Measurements from ENCODE around the gene NKD1. TPM values are rescaled to one million over a fixed set of nuclear protein-coding genes. Genes with fewer than 3 reads are reported as not detected.

Gene NKD1
- total and polyA plus RNA-seq, 2 of the 8 experiments (the other 6 are each of a cell fraction or from before 2014, with no cell fraction given): 0.70 to 4.5 TPM

- no peaks in the 10 kb centered on the region for H3K9me3 ChIP-seq (ENCODE audit: insufficient read depth in 2 of 2, low read depth in 1 of 2, low read length in 1 of 2)
- no peaks in the 10 kb centered on the region for H3K27me3 ChIP-seq (replicated peaks in 1 of 4; ENCODE audit: control insufficient read depth in 3 of 4, extremely low read depth in 1 of 4, insufficient read depth in 3 of 4, low read length in 3 of 4)
- no peak overlapping the region for H3K4me3 ChIP-seq (ENCODE audit: extremely low read depth in 1 of 4, insufficient read depth in 2 of 4, low read depth in 3 of 4, low read length in 4 of 4)
- no peak overlapping the region for H2BK5ac ChIP-seq (ENCODE audit: low read depth, low read length)
- no peaks in the 10 kb centered on the region for H3K79me1 ChIP-seq (ENCODE audit: low read depth, low read length)
- H2BK20ac ChIP-seq (ENCODE audit: low read length): no peak overlapping the region
- FAIRE-seq (no peak), DNase-seq (ENCODE audit: low read depth in 1 of 2, low spot score in 2 of 2) (no peak)
- no peak overlapping the region for H3K56ac ChIP-seq (replicated peaks; ENCODE audit: insufficient read length, low read depth, low read length)
- H3K14ac ChIP-seq (ENCODE audit: insufficient read length): no peak overlapping the region
- no peak overlapping the region for H2BK15ac ChIP-seq (ENCODE audit: low read length)
- H2BK12ac ChIP-seq (ENCODE audit: low read depth, low read length): no peak overlapping the region
- H3K18ac ChIP-seq (ENCODE audit: extremely low read depth, low read length): no peak overlapping the region
- no peak overlapping the region for H4K91ac ChIP-seq (replicated peaks; ENCODE audit: insufficient read length, low read length)
- no peak overlapping the region for H2BK120ac ChIP-seq (replicated peaks; ENCODE audit: low read depth, low read length)
- no peak overlapping the region for H3K23ac ChIP-seq (ENCODE audit: insufficient read length)
- no peak overlapping the region for H4K8ac ChIP-seq (ENCODE audit: extremely low read depth, insufficient read depth, low read length)
- no peaks in the 10 kb centered on the region for H3K23me2 ChIP-seq (ENCODE audit: low read depth, low read length)
- no peaks in the 10 kb centered on the region for H4K20me1 ChIP-seq (replicated peaks in 1 of 2; ENCODE audit: control insufficient read depth in 1 of 2, insufficient read depth in 2 of 2, low read length in 2 of 2)
- H3K79me2 ChIP-seq (ENCODE audit: control insufficient read depth in 1 of 2, insufficient read depth in 2 of 2, low read length in 2 of 2): no peaks in the 10 kb centered on the region
- H4K5ac ChIP-seq (ENCODE audit: insufficient read length, low read depth, low read length): no peak overlapping the region
- CTCF ChIA-PET (ENCODE audit: partially characterized antibody): interaction anchor here (0.6 to 1.7 kb wide), 5 partner anchors 26 to 204 kb away, joined by 3 to 5 read pairs (median 3); no protein-coding TSS in a partner anchor
- no peak overlapping the region for H3K4ac ChIP-seq (replicated peaks; ENCODE audit: insufficient read length, low read depth, low read length)
- H2AK5ac ChIP-seq (ENCODE audit: low read depth, low read length): no peak overlapping the region
- no peaks in the 10 kb centered on the region for H3K4me1 ChIP-seq (replicated peaks in 1 of 4; ENCODE audit: control insufficient read depth in 3 of 4, insufficient read depth in 4 of 4, low read length in 3 of 4)
- no peaks in the 10 kb centered on the region for H3K36me3 ChIP-seq (ENCODE audit: control insufficient read depth in 2 of 4, insufficient read depth in 4 of 4, low read length in 3 of 4)
- no peak overlapping the region for H3K9ac ChIP-seq (replicated peaks in 1 of 4; ENCODE audit: extremely low read depth in 1 of 4, low read depth in 3 of 4, low read length in 3 of 4)
- no peak overlapping the region for H3K4me2 ChIP-seq (ENCODE audit: insufficient read depth in 1 of 2, low read depth in 2 of 2, low read length in 2 of 2)
- POLR2A ChIA-PET (ENCODE audit: partially characterized antibody): interaction anchor here (0.5 kb wide), 1 partner anchor 21 kb away, joined by 3 read pairs; no protein-coding TSS in a partner anchor
- WGBS, 2 experiments (ENCODE audit: extremely low coverage in 1 of 2, insufficient coverage in 1 of 2, insufficient read length in 1 of 2, insufficient replicate concordance in 2 of 2, low coverage in 1 of 2, low lambda C conversion rate in 2 of 2, missing lambda C conversion rate in 1 of 2): 89% methylated on average over 4 of the region's 4 CpGs; no CpG with 5 or more reads in 1 of the 2 experiments
- no peak overlapping the region for H3K27ac ChIP-seq (ENCODE audit: low read depth, low read length)
- H2AFZ ChIP-seq (ENCODE audit: low read length): no peak overlapping the region
- TF ChIP-seq TAF1 (IDR thresholded peaks at IDR 0.05; ENCODE audit: low read depth, low read length) (no peak), TCF12 (IDR thresholded peaks at IDR 0.05; ENCODE audit: low read depth, low read length) (no peak), HDAC2 (IDR thresholded peaks at IDR 0.05; ENCODE audit: borderline replicate concordance in 1 of 2, low read depth in 2 of 2, low read length in 2 of 2) (no peak), E2F6 (IDR thresholded peaks at IDR 0.05) (no peak), TAF7 (optimal IDR thresholded peaks at IDR 0.05; ENCODE audit: borderline replicate concordance, low read depth, low read length) (no peak), MAX (IDR thresholded peaks at IDR 0.05) (no peak), FOSL1 (IDR thresholded peaks at IDR 0.05; ENCODE audit: insufficient read depth, low read depth, low read length) (no peak), EGR1 (IDR thresholded peaks at IDR 0.05; ENCODE audit: borderline replicate concordance, low read depth, low read length) (no peak), SUZ12 (IDR thresholded peaks at IDR 0.05; ENCODE audit: low read length) (no peak), POU5F1 (IDR thresholded peaks at IDR 0.05; ENCODE audit: low read depth, low read length) (no peak), BACH1 (IDR thresholded peaks at IDR 0.05; ENCODE audit: low read length) (no peak)
Measured at GRCh38 chr16:50560903-50561863, 13.0 kb downstream of the NKD1 start.

Measured in H1 (cell line).